GM21786 (cell line): ENCODE measurements around the gene ALPI.
"Not testable (repeated sequence)": the region's sequence is repeated elsewhere in the genome, so short reads cannot be mapped to it uniquely, and the experiment has no call there.

Experiments used
- ATAC-seq: cut with Tn5 transposase; IDR thresholded peaks from one replicate; pipeline ENCODE4 v1.9.1; 2021; ENCODE audit not compliant: unreplicated experiment

The ALPI gene

DNA sequence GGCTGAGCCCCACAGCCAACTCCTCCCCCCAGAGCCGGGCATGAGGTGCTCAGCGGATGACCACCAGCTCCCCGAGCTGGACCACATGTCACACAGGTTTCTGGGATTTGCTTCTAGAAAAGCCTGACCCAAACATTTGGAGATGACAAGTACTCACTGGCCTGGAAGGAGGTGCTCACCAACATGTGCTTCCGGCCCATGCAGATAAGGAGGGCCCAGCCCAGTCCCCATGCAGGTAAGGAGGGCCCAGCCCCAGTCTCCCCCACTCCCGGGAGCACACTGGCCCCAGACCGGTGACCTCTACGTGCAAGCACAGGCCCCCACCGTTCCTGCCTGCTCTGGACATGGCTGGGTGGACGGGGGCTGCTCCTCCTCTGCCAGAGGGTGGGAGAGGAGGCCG is 14.0 kb upstream of the ALPI start:
- ATAC-seq, result not testable (repeated sequence)

DNA sequence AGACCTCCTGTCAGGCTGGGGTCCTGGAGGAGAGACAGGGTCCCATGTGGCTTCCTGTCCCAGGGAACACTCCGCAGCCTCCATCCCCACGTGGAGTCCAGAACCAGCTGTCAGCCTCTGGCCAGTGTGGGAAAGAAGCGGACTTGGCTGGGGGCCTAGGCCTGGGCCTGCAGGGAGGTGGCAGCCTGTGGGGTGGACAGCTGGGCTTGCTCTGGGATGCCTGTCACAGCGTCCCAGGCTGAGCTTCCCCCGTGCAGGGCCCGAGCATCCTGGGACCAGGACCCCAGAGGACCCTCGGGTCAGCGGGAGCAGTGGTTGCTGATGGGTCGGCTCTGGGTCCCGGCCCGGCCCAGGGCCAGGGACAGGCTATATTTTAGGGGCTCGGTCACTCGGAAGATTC is 13.5 kb upstream of the ALPI start:
- not testable (repeated sequence) for ATAC-seq

DNA sequence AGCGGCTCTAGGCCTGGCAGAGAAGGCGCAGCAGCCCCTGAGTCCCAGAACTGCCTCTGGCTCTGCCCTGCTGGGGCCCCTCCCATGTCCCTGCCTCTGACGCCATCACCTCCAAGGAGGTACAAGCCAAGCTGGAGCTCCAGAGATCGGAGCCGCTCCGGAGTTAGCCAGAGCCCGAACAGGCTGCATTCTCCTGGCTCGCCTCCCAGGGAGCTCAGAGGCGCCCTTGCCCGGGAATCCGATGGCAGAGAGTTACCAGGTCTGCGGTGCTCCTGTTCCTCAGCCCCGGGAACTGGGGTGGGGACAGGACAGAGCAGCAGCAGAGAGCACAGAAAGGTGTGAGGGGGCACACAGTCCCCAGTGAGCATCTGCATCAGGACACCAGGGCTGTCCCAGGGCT is 12.9 kb upstream of the ALPI start:
- not testable (repeated sequence) for ATAC-seq

DNA sequence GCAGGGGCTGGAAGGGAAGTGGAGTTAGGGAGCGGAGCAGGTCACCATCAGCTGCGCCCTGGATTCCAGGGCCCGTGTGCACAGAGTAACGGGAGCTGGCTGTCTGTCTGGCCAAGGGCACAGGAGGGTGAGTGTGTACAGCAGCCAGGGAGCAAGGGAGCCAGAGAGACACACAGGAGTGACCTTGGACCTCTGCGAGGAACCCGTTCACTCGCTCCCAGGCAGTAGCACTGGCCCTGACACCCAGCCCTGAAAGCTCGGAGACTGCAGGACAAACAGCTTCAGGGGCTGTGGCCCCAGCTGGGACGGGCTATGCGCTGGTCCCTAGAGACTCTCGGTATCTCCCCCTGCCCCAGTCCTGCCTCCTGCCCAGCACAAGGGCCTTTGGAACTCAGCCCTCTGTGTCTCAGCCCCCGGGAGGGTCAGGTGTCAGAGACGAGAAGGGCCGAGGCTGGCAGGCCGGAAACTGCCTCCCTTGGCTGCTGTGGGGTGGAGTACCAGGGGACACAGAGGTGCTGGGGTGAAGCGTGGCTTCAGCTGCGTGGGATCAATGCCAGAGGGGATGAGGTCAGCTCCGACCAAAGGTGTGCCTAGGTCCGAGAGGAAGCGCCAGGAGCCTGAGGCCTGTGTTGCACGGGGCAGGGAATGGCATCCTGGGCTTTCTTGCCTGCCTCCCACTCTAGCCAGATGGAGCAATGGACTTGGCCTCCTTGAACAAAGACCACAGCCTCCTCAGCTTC is 12.1 kb upstream of the ALPI start:
- ATAC-seq, result not testable (repeated sequence)

DNA sequence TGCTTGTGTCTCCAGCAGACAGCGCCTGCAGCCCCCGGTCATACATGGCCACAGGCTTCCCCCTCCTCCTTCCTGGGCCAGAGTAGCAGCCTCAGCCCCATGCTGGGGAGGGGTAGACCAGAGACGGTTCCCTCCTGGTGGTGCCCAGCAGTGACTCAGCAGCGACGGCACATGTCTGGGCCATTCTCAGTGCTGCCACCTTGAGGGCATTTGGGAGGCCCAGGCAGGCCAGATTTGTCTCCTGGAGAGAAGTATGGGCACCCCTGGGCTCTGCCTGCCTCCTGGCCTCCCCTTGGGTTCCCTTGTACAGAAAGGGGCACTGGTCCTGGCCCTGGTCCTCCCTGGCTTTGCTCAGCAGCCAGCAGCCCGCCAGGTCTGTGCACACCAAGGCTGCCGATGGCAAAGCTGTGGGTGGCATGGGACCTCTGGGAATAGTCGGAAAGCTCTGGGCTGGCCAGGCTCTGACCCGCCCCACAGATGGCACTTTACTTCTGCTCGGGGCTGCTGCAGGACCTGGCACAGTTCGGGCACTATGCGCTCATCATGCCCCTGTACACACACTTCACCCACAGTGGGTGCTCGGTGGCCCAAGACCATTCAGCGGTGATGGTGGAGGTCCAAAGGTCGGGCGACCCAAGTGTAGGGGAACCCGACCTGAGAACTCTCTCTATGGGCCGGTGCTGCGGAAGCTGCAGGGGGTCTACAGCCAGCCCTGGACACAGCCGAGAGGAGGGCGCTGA is 11.4 kb upstream of the ALPI start:
- no peak for ATAC-seq

DNA sequence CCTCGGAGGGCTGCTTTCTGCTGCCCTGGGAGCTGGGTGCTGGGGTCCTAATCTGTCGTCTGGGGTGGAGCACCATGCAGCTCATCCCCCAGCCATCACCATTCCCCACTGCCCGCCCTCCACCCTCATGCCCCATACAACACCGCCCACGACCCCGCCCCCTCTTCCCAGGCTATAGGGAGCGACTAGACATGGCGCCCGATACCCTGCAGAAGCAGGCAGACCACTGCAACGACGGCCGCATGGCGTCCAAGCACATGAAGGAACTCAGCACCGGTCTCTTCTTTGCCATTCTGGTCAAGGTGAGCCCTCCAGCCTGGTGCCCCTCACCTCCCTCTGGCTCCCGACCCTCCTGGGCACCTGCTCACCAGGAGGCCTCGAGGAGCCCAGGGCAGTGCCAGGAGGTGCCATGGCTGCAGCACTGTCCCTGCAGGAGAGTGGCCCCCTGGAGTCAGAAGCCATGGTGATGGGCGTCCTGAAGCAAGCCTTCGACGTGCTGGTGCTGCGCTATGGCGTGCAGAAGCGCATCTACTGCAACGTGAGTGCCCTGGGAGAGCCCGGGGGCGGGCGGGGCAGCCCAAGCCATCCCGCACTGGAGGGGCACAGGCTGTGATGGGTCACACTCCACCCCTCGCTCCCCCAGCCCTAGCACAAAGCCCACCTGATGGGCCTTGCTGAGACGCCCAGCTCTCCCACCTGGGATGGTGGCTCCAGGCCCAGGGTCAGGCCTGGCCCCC is 10.6 kb upstream of the ALPI start:
- ATAC-seq, result not testable (repeated sequence)

DNA sequence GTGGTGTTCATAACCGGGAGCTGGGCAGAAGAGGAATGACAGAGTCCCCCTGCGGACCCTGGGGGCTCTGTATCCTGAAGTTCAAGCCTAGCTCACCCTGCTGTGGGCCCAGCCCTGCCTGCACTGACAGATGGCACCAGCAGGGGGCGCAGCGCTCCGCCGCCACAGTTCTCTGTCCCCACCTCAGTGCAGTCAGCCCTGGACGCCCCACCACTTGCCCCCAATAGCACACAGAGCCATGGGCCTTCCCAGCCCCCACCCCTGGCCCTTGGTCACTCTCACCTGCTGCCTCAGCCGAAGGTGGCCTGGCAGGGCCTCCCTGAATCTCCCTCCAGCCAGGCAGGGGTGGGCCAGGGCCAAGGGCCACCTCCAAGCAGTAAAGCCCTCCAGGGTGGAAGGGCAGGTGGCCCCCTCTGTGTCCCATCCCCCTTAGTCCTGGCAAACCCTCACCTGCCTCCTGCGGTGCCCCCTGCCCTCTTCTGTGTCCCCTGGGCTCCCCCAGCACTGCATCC is 9.6 kb upstream of the ALPI start:
- ATAC-seq, result not testable (repeated sequence)

DNA sequence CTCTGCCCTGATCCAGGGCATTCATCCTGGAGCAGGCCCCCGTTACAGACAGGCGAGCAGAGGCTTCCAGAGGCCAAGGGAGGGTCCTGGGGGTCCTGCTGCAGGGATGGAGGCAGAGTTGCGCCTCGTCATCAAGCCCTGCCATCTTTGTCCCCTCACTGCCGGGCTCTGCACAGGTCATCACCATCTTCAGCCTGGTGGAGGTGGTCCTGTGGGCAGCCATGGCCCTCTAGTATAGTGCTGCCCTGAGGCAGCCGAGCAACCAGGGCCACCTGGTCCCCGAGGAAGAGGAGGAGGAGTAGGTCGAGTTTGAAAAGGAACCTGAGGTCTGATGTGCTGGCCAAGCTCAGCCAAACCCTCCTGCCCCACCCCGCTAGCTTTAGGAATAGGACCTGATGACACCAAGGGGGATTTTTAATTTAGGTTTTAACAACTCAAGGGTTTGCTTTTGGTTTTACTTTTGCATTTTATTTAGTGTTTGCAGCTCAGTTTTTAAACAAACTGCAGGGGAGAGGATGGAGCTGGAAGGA is 8.8 kb upstream of the ALPI start:
- no peak for ATAC-seq

DNA sequence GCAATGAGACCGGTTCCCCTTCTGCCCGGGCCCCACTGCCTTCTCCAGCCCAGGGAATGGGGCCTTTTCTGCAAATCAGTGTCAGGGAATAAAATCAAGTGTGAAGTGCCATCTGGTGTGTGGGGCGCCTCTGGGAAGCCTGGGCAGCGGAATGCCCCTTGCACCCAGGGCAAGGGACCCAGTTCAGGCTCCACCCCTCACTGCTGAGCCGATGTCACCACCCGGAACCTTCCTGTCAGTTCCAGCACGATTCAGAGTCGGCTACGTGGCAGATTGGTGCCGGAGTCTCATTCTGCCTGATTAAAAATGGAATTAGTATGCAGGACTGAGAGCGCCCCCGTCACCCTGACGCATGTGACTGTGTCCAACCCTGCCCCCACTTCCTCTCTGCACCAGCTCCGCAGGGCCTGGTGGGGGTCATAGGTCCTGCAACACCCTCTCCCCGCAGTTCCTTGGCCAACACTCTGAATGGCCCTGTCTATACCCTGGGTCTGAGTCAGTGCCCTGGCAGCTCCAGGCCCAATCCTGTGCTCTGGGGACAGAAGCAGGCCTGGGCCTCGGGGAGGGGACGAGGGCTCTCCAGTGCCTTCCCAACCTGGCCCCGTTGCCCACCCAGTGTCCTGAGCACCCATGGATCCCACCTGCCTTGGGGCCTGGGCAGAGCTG is 8.2 kb upstream of the ALPI start:
- ATAC-seq, result no peak

DNA sequence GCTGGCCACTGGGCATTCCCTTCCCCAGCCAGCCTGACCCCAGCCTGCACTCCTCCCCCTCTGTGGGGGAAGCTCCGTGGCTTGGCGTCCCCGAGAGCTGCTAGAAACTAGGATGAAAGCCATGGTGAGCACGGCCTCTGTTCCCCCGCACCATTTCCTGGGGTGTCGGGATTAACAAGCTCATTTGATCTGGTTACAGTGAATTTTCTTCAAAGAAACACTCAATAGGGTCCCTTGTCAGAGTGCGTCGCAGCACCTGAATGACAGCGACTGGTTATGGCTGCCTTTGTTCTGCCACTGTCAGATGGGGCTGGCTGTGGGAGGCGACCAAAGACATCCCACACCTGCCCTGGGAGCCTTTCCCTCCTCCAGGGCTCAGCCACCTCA is 7.7 kb upstream of the ALPI start:
- no peak for ATAC-seq

DNA sequence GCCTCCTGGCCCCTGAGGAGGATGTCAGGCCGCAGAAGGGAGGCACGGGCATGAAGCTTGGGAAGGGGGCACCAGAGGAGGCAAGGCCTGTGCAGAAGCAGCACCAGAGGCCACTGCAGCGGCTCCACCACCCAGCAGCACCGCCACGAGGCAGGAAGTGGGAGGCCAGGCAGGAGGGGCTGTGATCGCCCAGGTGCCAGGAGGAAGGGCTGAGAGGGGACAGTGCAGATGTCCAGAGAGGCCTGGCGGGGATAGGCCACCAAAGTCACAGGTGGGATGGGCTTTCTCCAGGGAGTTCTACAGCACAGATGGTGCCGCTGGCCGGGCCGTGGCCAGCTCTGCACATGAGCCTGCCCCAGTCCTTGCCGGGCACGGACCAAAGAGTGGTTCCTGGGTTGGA is 6.0 kb upstream of the ALPI start:
- ATAC-seq, result no peak

DNA sequence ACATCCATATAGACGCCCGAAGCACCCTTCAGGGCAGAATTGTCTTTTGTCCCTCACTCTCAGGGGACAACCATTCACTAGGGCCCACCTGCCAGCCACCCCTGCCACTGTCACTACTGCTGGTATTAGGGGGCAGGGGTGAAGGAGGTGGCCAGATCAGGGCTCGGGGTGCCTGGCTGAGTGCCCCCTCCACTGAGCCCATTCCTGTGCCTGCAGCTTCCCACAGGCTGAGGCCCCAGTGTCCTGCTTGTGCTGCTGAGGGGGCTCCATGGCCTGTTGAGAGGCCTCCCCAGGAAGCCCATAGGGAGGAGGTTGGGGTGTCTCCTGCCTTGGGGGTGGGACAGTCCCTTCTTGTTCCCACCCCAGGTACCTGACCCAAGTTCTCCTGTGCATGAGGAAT is 4.3 kb upstream of the ALPI start:
- not testable (repeated sequence) for ATAC-seq

DNA sequence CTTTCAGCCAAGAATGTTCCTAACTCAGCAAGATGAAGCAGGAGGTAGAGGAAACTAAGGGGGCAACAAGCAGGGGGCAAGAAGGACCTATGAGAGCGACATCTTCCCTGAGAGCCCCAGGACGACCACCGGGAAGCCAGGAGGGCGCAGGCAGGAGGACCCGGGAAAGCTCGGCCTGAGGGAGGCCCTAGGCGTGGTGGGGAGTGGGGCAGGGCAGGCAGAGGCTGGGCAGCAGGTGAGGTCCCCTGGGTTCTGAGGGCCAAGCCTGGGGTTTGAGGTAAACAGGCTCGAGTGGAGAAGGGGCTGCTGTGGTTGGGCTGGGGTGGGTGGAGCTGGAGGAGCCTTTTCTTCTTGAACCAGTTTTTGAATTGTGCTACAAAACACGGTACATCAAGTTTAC is 1.3 kb upstream of the ALPI start:
- no peak for ATAC-seq

DNA sequence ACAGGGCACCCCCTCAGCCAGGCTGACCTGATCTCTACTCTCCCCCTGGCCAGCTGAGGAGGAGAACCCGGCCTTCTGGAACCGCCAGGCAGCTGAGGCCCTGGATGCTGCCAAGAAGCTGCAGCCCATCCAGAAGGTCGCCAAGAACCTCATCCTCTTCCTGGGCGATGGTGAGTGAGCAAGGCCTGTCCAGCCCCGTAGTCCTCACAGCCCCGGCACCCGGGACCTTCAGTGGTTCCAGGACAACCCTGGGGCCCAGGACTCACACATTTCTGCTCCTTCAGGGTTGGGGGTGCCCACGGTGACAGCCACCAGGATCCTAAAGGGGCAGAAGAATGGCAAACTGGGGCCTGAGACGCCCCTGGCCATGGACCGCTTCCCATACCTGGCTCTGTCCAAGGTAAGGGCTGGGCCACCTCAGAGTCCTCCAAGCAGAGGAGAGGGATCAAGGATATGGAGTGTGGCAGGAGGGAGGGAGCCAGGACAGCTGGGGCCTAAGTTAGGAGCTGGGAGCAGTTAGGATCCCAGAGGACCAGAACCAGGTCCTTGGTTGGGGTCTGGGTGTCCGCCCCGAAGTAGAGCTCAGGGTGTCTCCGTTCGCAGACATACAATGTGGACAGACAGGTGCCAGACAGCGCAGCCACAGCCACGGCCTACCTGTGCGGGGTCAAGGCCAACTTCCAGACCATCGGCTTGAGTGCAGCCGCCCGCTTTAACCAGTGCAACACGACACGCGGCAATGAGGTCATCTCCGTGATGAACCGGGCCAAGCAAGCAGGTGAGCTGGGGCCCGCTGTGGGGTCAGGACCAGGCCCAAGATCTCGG is 555 bp downstream of the ALPI start:
- no peak for ATAC-seq

DNA sequence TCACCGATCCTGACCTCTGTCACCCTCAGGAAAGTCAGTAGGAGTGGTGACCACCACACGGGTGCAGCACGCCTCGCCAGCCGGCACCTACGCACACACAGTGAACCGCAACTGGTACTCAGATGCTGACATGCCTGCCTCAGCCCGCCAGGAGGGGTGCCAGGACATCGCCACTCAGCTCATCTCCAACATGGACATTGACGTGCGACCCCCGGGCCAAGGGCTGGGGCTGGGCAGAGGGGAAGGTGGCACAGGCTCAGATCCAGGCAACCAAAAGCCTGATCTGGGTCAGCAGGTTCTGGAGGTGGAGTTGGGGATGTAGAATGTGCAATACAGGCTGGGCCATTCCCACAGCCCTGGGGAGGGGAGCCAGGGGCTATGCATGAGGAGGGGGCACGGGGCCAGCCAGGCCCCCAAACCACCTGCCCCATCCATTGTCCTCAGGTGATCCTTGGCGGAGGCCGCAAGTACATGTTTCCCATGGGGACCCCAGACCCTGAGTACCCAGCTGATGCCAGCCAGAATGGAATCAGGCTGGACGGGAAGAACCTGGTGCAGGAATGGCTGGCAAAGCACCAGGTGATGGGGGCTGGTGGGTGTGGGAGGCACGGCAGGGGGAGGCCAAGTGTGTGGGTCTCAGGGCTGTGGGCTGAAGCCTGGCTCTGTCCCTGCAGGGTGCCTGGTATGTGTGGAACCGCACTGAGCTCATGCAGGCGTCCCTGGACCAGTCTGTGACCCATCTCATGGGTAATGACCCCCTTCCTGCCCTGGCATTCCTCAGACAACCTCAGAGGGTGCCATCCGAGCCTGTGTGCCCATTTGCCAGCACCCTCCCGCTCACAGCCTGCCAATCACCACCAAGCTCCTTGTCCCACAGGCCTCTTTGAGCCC is 1.4 kb downstream of the ALPI start:
- no peak for ATAC-seq

DNA sequence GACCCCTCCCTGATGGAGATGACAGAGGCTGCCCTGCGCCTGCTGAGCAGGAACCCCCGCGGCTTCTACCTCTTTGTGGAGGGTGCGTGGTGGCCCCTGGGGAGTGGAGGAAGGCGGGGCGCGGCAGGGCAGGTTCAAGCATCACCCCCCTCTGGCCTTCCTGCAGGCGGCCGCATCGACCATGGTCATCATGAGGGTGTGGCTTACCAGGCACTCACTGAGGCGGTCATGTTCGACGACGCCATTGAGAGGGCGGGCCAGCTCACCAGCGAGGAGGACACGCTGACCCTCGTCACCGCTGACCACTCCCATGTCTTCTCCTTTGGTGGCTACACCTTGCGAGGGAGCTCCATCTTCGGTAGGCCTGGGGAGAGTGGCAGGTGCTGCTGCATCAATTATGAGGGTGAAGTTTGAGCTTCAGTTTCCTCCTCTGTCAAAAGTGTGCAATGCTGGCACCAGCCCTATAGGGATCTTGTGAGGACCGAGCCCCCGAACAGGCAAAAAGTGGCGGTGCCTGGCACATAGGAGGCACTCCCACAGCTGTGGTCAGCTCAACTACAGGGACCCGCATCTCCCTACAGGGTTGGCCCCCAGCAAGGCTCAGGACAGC is 2.2 kb downstream of the ALPI start:
- ATAC-seq, result no peak

DNA sequence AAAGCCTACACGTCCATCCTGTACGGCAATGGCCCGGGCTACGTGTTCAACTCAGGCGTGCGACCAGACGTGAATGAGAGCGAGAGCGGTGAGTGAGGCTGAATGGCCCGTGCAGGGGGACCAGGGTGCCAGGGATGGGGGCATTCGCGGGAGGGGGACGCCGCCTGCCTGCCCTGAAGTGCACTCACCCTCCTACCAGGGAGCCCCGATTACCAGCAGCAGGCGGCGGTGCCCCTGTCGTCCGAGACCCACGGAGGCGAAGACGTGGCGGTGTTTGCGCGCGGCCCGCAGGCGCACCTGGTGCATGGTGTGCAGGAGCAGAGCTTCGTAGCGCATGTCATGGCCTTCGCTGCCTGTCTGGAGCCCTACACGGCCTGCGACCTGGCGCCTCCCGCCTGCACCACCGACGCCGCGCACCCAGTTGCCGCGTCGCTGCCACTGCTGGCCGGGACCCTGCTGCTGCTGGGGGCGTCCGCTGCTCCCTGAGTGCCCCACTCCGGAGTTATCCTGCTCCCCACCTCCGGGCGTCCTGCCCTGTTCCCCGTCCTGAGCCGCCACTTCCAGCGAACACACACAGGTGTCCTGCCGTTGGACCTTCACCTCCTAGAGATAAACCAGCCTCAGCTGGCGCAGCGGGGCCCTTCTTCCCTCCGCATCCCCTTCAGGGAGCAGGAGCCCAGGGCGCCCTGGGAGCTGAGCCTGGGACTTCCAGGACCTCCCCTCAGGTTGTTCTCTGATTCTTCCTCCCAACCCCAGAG is 2.9 kb downstream of the ALPI start:
- no peak for ATAC-seq
